GM06990 (cell line): ENCODE measurements around the gene ADAMTS14.

Source experiments
- DNase-seq: peaks from one replicate; pipeline ENCODE4 v3.0.0-alpha.2; 2011; ENCODE audit not compliant: insufficient read length; ENCODE audit errors: extremely low read depth
- H3K27me3 ChIP-seq: replicated peaks from 2 replicates; pipeline ENCODE4 v1.6.0; 2011; ENCODE audit warnings: low read length; ENCODE audit not compliant: control insufficient read depth, insufficient read depth
- H3K36me3 ChIP-seq: 2 replicates; pipeline ENCODE4 v1.5.1; 2011; ENCODE audit warnings: low read length; ENCODE audit not compliant: control insufficient read depth, insufficient read depth
- H3K4me3 ChIP-seq: replicated peaks from 2 replicates; pipeline ENCODE4 v1.5.1; 2011; ENCODE audit warnings: low read depth, mild to moderate bottlenecking, control low read depth, low read length
- TF ChIP-seq, protein P1 (sequence below): IDR thresholded peaks from 2 replicates; pipeline ENCODE4 v1.5.1; 2011; ENCODE audit warnings: low read length, control low read depth, mild to moderate bottlenecking, inconsistent platforms; ENCODE audit not compliant: insufficient read depth, poor library complexity, severe bottlenecking

Gene ADAMTS14

DNA sequence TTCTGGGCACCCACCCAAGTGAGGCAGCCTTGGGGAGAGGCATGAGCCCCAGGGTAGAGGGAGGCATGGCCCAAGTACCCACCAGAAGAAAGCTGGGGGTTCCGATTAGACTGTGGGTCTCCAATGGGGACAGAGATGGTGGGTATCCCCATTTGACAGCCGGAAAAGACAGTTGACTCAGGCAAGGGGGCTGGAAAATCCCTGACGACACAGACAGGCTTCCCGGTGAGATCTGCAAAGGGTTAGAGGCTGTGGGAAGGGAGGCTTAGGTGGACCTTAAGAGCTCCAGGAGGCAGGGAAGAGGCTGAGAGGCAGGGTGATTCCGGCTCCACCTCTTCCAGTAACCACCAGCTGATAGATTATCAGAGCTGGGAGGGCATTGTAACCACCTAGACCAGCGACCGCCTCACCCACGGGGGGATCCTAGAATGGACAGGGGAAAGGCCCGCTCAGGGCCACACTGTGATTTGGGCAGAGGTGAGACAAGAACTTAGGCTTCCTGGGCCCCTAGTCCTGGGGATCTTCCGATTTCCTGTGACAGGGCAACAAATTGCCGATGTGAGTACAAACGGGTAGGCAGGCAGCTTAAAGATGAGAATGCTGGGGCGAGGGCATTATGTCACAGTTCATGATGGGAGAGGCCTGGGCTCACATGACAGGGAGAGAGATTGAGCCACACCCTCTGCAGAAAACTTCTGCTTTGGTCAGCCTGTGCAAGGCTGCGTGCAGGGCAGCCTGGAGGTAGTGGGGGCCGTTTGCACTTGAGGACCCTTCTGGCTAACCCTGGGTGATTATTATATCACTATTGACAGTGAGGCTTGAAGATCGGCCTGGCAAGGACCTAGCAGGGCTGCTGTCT, 107.4 kb downstream of the ADAMTS14 start:
- no peak for DNase-seq
- Histone ChIP-seq H3K4me3 (no peak overlapping the region), H3K36me3 (no peaks in the 10 kb centered on the region), H3K27me3 (no peaks in the 10 kb centered on the region; the same call in none of the 2 replicates)
- TF ChIP-seq, protein P1, sequence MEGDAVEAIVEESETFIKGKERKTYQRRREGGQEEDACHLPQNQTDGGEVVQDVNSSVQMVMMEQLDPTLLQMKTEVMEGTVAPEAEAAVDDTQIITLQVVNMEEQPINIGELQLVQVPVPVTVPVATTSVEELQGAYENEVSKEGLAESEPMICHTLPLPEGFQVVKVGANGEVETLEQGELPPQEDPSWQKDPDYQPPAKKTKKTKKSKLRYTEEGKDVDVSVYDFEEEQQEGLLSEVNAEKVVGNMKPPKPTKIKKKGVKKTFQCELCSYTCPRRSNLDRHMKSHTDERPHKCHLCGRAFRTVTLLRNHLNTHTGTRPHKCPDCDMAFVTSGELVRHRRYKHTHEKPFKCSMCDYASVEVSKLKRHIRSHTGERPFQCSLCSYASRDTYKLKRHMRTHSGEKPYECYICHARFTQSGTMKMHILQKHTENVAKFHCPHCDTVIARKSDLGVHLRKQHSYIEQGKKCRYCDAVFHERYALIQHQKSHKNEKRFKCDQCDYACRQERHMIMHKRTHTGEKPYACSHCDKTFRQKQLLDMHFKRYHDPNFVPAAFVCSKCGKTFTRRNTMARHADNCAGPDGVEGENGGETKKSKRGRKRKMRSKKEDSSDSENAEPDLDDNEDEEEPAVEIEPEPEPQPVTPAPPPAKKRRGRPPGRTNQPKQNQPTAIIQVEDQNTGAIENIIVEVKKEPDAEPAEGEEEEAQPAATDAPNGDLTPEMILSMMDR: no peak

DNA sequence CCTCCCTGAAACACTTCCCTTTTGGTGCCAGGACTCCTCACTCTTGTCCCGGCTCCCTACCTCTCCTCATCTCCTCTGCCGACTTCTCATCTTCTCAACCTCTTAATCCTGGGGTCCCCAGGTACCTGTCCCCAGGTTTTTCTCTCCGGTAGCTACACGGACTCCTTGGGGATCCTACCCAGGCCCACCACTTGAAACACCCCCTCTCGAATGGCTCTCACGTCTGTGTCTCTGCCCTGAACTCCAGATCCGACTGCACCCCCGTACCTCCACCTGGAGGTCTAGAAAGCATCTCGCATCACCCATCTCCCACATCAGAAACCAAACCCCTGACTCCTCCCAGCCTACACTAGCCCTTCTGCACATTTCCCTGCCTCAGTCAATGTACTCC, 108.1 kb downstream of the ADAMTS14 start:
- Histone ChIP-seq H3K4me3 (no peak overlapping the region), H3K36me3 (no peaks in the 10 kb centered on the region), H3K27me3 (peaks cover 2% of the 10 kb centered on the region)
- DNase-seq: no peak
- TF ChIP-seq, protein P1: no peak

DNA sequence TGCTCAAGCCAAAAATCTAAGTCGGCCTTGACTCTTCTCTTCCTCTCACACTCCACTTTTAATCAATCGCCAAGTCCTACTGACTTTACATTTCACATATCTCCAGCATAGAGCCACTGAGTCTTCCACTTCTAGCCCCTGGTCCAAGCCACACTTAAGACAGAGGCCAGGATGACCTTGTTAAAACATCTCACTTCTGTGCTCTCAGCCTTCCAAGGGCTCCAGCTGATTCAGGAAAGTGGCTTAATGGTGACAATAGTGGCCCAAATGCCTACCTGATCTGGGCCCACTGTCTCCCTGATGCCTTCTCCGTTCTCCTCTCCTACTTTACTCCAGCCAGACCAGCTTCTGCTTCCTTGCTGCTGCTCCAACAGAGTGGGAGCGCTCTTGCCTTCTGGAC, 108.5 kb downstream of the ADAMTS14 start:
- TF ChIP-seq, protein P1: no peak

DNA sequence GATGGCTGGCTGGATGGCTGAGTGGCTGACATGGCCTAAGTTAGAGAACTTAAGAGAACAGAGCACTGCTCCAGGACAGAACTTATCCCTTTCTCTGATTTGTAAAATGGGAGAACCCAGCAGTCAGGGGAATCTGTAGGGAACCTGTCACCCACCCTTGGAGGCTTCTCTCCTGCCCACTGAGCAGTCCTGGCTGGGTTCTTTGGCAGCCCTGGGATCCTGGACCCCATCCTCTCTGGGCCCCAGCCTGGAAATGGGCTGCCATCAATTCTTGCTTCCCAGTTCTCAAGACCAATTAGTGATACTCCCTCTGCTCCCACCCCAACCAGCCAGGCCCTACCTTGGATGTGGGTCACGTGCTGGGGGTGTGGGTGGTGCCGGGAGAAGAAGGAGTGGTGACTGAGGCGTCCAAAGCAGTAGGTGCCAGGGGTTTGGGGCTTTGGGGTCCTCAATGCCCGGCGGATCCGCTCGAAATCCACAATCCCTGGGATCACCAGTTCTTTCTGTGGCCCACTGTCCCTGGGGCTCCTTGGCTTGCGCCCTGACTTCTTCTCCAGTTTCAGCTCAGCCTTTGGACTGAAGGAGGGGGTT, 109.2 kb downstream of the ADAMTS14 start:
- TF ChIP-seq, protein P1: no peak
- H3K27me3 ChIP-seq: peaks cover 2% of the 10 kb centered on the region
- no peak overlapping the region for H3K4me3 ChIP-seq
- no peaks in the 10 kb centered on the region for H3K36me3 ChIP-seq
- DNase-seq: no peak

More for the DNA sequence above, 108.5 kb downstream of the ADAMTS14 start:
- Histone ChIP-seq H3K27me3 (peaks cover 2% of the 10 kb centered on the region), H3K36me3 (no peaks in the 10 kb centered on the region), H3K4me3 (no peak overlapping the region)
- no peak for DNase-seq

DNA sequence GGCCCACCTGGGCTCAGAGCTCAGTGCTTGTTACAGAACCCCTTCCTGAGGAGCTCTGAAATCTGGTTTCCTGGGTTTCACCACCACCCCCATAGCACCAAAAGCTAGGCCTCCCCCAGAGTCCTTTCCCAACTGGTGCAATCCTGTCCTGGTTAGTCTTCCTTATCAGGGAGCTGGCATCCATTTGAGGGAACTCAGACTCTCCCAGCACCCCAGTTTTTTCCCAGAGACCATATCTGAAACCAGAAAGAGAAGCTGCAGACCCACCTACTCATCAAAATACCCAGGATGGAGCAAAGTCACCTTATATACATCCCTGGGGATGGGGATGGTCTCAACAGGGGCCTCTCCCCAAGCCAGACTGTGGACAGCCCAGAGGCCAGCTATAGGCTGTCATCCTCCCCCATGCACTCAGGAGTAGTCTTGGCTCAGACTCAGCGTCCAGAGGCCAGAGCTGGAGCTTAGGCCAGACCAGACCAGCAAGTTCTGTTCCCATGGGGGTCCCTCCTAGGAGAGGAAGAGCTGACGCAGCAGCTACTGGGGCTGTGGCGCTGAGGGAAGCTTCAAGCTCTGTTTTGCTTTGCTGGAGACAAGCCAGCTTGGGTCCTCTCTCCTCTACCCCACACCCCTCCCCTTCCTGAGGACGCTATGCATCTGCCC, 109.9 kb downstream of the ADAMTS14 start:
- H3K36me3 ChIP-seq: no peaks in the 10 kb centered on the region
- H3K4me3 ChIP-seq: no peak overlapping the region
- no peak for DNase-seq
- peaks cover 2% of the 10 kb centered on the region for H3K27me3 ChIP-seq
- TF ChIP-seq, protein P1: no peak
